Cardiac fibroblast (primary cell): Measurements from ENCODE around the gene FSIP1.
A peak's percentile ranks its signal among the peaks of the same experiment; 100 is the strongest.

Source experiments
- DNase-seq, 2 donors: peaks; one replicate each; pipeline versions ENCODE4 v3.0.0 to v3.0.0-alpha.2; 2010; ENCODE audit warnings: low read depth in 2 of 2
- H3K4me3 ChIP-seq, 2 donors: replicated peaks in 1 of 2; 1 replicate in 1 of 2; 2 replicates in 1 of 2; pipeline ENCODE4 v1.5.1; 2011; ENCODE audit warnings: low read depth in 2 of 2, low read length in 2 of 2, mild to moderate bottlenecking in 2 of 2, moderate library complexity in 1 of 2
- TF ChIP-seq, protein P1 (sequence below): IDR thresholded peaks from one replicate; pipeline ENCODE4 v1.5.1; 2011; ENCODE audit warnings: low read depth, mild to moderate bottlenecking, low read length, inconsistent platforms

Gene FSIP1

DNA sequence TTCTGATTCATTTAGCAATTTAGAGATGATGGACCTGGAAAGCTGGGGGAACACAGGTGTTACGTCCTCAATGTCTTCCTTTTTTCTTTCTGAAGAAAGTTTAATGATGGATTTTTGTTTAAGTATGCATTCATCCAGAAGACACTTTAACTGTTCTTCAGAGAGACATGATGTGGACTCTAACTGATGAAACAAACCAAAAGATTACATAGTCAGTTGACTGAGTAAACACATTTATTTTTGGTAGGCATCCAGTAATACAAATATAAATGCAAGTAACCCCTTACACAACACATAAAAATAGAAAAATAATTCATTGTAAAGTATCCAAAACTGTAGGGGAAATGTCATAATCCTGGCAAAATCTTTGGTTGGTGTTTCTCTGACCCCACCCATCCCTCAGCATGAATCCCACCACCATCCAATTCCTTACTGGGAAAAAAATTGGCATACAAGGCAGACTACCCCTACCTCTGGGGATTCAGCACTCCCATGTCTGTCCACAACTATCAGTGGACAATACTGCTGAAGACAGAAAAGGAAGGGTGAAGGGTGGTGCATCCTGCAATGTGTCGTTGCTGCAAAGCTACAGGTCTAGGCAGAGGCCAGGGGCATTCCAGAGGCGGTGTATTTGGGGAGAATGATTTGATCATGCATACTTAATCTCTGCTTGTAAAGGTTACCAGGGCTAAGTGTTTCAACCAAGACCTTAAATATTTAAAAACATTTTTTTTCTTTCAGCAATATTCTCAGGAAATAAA is 164.4 kb downstream of the FSIP1 start:
- H3K4me3 ChIP-seq = no peak overlapping the region
- TF ChIP-seq, protein P1, sequence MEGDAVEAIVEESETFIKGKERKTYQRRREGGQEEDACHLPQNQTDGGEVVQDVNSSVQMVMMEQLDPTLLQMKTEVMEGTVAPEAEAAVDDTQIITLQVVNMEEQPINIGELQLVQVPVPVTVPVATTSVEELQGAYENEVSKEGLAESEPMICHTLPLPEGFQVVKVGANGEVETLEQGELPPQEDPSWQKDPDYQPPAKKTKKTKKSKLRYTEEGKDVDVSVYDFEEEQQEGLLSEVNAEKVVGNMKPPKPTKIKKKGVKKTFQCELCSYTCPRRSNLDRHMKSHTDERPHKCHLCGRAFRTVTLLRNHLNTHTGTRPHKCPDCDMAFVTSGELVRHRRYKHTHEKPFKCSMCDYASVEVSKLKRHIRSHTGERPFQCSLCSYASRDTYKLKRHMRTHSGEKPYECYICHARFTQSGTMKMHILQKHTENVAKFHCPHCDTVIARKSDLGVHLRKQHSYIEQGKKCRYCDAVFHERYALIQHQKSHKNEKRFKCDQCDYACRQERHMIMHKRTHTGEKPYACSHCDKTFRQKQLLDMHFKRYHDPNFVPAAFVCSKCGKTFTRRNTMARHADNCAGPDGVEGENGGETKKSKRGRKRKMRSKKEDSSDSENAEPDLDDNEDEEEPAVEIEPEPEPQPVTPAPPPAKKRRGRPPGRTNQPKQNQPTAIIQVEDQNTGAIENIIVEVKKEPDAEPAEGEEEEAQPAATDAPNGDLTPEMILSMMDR = no peak
- peak in 1 of 2 donors; percentile 38 for DNase-seq

- TF ChIP-seq, protein P1 = no peak
- DNase-seq = peak in 1 of 2 donors; percentile 34
- H3K4me3 ChIP-seq = no peak overlapping the region
These were observed 165.7 kb downstream of the FSIP1 start for GRCh38 chr15:39616731-39617455.

GRCh38 chr15:39613861-39614260 is 168.8 kb downstream of the FSIP1 start:
- H3K4me3 ChIP-seq = no peak overlapping the region
- DNase-seq = peak in 1 of 2 donors; percentile 18
- TF ChIP-seq, protein P1 = no peak

- TF ChIP-seq, protein P1 = no peak
- DNase-seq = peak in 1 of 2 donors; percentile 29
- H3K4me3 ChIP-seq = no peak overlapping the region
These were observed 169.4 kb downstream of the FSIP1 start for GRCh38 chr15:39613271-39613670.

DNA sequence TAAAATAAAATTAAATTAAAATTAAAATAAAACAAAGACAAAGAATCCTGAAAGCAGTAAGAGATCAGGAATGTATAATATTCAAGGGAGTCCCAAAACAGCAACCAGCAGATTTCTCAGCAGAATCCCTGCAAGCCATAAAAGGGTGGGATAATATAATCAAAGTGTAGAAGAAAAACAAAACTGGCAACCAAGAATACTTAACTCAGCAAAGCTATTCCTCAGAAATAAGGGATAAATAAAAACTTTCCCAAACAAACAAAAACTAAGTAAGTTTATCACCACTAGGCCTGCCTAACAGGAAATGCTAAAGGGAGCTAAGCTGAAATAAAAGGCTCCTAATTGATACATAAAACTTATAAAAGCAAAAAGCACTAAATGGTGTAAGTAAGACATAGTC is 172.0 kb downstream of the FSIP1 start:
- TF ChIP-seq, protein P1 = no peak
- no peak overlapping the region for H3K4me3 ChIP-seq
- DNase-seq = no peak

- TF ChIP-seq, protein P1 = no peak
- no peak overlapping the region for H3K4me3 ChIP-seq
- no peak for DNase-seq
These were observed 173.3 kb downstream of the FSIP1 start for GRCh38 chr15:39609166-39609916.
